ENCODE measurements around the gene ADAP1.

The ADAP1 gene

GRCh38 chr7:855686-856369 is 98.7 kb downstream of the ADAP1 start (continued):
- TF ChIP-seq ZSCAN4 (tag by site-specific recombination; IDR thresholded peaks at IDR 0.05) (no peak), ZNF155 (tag by site-specific recombination; IDR thresholded peaks at IDR 0.05) (no peak), ZBTB49 (tag by site-specific recombination; IDR thresholded peaks at IDR 0.05; ENCODE audit: low read depth) (no peak), ZBTB1 (tag by site-specific recombination; IDR thresholded peaks at IDR 0.05) (no peak)

GRCh38 chr7:854118-854775 is 100.2 kb downstream of the ADAP1 start:
- ChIA-PET POLR2A (no interaction called here), CTCF (interaction anchor here (0.7 to 0.8 kb wide), 2 partner anchors 18 to 77 kb away, joined by 3 read pairs; no protein-coding TSS in a partner anchor)
- TF ChIP-seq ZNF423 (tag by site-specific recombination; IDR thresholded peaks at IDR 0.05), result no peak
- H3K36me3 ChIP-seq (ENCODE audit: control insufficient read depth in 2 of 2, insufficient read depth in 1 of 2, low read length in 2 of 2), result peaks cover 6 to 84% of the 10 kb centered on the region in 2 experiments
- H3K4me1 ChIP-seq (ENCODE audit: control insufficient read depth, insufficient read depth, low read length), result no peaks in the 10 kb centered on the region
- H3K27ac ChIP-seq (ENCODE audit: extremely low read depth, low read depth, low read length), result no peak overlapping the region
- H3K4me3 ChIP-seq (ENCODE audit: low read depth, low read length), result no peak overlapping the region
- H3K9me3 ChIP-seq (ENCODE audit: control insufficient read depth, insufficient read depth, low read depth, low read length), result no peaks in the 10 kb centered on the region

GRCh38 chr7:853366-854117 is 100.9 kb downstream of the ADAP1 start:
- ChIA-PET CTCF (interaction anchor here (0.7 to 1.1 kb wide), 3 partner anchors 16 to 76 kb away, joined by 3 to 4 read pairs (median 3); no protein-coding TSS in a partner anchor), POLR2A (no interaction called here)
- H3K9me3 ChIP-seq (ENCODE audit: control insufficient read depth, insufficient read depth, low read depth, low read length), result no peaks in the 10 kb centered on the region
- peaks cover 6 to 82% of the 10 kb centered on the region in 2 experiments for H3K36me3 ChIP-seq (ENCODE audit: control insufficient read depth in 2 of 2, insufficient read depth in 1 of 2, low read length in 2 of 2)
- H3K4me3 ChIP-seq (ENCODE audit: low read depth, low read length), result no peak overlapping the region
- H3K27ac ChIP-seq (ENCODE audit: extremely low read depth, low read depth, low read length), result no peak overlapping the region
- no peaks in the 10 kb centered on the region for H3K4me1 ChIP-seq (ENCODE audit: control insufficient read depth, insufficient read depth, low read length)
- TF ChIP-seq ZNF561 (tag by site-specific recombination; IDR thresholded peaks at IDR 0.05; ENCODE audit: borderline replicate concordance) (no peak), ZNF18 (tag by site-specific recombination; IDR thresholded peaks at IDR 0.05) (no peak), ZNF121 (tag by site-specific recombination; IDR thresholded peaks at IDR 0.05) (no peak), ZNF350 (tag by site-specific recombination; IDR thresholded peaks at IDR 0.05) (no peak), PBX3 (CRISPR knock-in tag; IDR thresholded peaks at IDR 0.05) (no peak), TRIM28 (IDR thresholded peaks at IDR 0.05; ENCODE audit: borderline replicate concordance, low read length) (no peak), ZBTB1 (tag by site-specific recombination; IDR thresholded peaks at IDR 0.05) (no peak), ZNF202 (tag by site-specific recombination; IDR thresholded peaks at IDR 0.05; ENCODE audit: borderline replicate concordance) (no peak), ZNF354C (tag by site-specific recombination; IDR thresholded peaks at IDR 0.05; ENCODE audit: borderline replicate concordance, low read depth) (no peak), TSHZ1 (tag by site-specific recombination; IDR thresholded peaks at IDR 0.05; ENCODE audit: borderline replicate concordance) (no peak), SETDB1 (IDR thresholded peaks at IDR 0.05; ENCODE audit: insufficient read length, low read length) (no peak), ZXDB (tag by site-specific recombination; IDR thresholded peaks at IDR 0.05) (no peak), FEZF1 (tag by site-specific recombination; IDR thresholded peaks at IDR 0.05) (no peak), ZNF37A (tag by site-specific recombination; IDR thresholded peaks at IDR 0.05) (no peak), HOXA7 (CRISPR knock-in tag; IDR thresholded peaks at IDR 0.05; ENCODE audit: borderline replicate concordance) (no peak), ZNF580 (tag by site-specific recombination; IDR thresholded peaks at IDR 0.05) (no peak)
